ENCODE data around the gene CPLX1.
"Not testable (repeated sequence)": the region's sequence is repeated elsewhere in the genome, so short reads cannot be mapped to it uniquely, and the experiment has no call there.

Gene CPLX1

GRCh38 chr4:791898-792625 lies 33.9 kb downstream of the CPLX1 start:
- no peak for DNase-seq (ENCODE audit: low spot score)

GRCh38 chr4:791252-791897 lies 34.6 kb downstream of the CPLX1 start:
- DNase-seq (ENCODE audit: low spot score), result no peak

- no peak for DNase-seq (ENCODE audit: low spot score)
These were observed 35.5 kb downstream of the CPLX1 start for GRCh38 chr4:790466-790820.

DNA sequence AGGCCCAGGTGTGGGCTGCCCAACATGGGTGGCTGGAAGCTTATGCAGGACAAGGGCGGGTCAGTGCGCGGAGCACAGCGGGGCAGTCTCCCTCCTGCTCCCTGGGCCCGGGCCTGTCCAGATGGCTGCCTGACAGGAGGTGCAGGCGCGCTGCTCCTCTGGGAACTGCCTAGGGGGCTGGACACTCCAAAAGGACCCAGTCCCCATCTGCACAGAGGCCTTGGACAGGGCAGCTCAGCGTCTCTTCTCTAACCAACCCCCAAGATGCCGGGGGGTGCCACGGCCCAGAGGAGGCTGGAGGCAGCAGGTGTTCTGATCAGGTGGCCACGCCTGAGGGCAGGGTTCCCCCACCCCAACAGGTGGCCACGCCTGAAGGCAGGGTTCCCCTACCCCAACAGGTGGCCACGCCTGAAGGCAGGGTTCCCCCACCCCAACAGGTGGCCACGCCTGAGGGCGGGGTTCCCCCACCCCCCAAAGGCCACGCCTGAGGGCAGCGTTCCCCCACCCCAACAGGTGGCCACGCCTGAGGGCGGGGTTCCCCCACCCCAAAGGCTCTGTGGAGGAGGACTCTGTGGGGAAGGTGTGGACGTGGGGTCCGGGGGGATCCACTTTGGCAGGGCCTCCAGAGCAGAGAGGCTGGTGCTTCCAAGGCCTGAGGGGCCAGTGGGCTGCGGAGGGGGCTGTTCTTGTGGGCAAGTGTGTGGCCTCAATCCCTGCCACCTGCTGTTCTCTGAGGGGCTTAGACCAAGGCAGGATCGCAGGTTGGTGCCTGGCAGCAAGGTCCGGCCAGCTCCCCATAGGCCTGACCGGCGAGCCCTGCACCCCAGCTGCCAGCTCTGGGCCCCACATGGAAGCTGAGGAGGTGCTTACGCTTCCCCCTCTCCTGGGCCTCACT lies 36.1 kb downstream of the CPLX1 start:
- DNase-seq (ENCODE audit: low spot score), result no peak

DNA sequence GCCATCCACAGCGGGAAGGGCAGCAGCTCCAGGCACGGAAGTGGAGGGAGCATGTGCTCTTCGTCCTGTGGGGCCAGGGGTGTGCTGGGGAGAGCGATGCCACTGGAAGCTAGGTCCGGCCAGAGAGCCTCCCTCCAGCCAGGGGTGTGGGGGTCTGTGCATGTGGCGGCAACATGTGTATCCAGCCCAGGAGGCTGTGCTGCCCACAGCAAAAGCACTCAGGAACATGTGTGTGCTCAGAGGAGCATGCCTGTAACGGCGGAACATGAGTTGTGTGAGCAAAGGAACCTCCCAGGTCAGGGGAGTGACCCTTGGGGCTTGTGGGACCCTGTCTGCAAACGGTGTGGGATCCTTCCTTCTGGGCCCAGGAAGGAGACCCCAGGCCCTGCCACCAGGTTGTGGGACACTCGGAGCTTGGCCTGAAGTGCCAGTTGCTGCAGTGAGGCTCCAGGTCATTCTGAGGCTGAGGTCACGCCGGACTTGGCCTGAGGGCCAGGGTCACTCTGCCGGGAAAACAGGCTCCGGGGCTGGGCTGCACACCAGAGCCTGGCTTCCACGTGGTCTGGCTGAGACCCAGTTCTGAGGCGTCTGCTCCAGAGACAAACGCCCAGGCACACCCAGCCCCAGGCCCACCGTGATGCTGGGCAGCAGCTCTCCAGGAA lies 37.2 kb downstream of the CPLX1 start:
- no peak for DNase-seq (ENCODE audit: low spot score)

DNA sequence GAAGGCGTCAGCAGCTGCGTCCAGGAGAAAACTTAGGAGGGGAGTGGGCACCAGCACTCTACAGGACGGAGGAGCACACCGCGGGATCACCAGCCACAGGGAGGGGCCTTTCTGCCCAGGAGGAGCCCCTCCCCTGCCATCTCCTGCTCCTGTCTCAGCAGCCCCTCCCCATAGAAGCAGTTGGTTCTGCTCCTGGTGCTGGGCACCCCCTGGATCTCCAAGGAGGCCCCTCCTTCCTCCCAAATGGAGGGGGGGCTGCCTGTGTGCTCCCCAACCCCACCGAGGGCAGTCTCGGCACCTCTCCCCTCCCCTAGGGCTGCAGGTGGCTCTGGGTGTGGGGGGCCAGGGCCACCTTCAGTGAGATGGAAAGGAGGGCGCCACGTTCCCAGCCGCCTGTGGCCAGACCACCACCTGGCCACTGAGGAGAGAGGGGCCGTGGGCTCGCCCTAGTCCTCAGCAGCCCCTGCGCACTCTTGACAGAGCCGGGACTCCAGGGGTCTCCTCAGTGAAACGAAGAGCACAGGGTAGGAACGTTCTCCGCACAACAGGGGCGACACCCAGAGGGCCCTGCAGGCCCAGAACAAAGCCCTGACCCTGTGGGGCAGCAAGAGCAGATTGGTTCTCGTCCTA lies 37.8 kb downstream of the CPLX1 start:
- DNase-seq (ENCODE audit: low spot score), result no peak

GRCh38 chr4:787561-787981 lies 38.4 kb downstream of the CPLX1 start:
- DNase-seq (ENCODE audit: low spot score), result no peak

DNA sequence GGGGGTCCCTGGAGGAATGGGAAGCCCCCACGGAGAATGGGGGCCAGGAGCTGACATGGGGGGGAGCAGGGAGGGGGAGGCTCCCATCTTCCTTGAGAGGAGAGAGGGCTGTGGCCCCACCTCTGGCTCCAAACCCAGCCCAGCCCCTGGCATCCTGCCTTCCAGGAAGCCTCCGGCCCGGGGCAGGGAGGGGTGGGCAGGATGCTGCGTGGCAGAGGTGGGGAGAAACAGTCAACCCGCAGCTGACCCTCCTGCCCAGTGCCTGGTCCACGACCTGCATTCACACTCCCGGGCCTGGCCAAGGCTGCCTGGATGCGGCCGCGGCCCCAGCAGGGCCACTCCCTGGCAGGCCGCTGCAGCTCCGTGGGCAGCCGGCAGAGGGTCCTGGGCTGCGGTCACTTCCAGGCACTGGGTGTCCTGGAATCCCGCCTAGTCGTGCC lies 39.0 kb downstream of the CPLX1 start:
- no peak for DNase-seq (ENCODE audit: low spot score)

DNA sequence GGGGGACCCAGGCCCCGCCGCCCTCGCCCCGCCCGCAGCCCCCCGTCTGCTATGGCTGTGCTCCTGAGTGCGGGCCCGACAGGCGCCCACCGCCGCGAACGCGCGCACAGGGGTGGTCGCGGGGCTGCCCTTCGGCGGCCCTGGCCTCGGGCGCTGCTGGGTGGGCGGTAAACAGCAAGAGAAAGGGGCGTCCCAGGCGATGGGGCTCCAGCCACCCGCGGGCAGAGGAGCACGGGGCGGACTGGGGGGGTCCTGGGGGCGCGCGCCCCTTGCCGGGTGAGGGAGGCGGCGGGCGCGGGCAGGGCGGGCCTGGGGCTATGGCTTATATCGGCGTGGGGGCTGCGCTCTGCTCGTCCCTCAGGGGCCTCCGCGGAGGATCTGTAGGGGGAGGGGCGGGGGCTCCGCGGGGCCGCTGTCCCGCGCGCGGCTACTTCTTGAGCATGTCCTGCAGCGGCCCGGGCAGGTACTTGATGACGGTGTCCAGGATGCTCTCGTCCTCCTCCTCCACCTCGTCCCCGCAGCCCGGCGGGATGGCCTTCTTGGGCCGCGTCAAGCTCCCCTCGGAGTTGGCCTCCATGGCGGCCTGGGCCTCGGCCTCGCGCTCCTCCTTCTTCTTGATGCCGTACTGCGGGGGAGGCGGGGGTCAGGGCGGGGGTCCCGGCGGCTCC lies 39.7 kb downstream of the CPLX1 start:
- DNase-seq (ENCODE audit: low spot score), result no peak

DNA sequence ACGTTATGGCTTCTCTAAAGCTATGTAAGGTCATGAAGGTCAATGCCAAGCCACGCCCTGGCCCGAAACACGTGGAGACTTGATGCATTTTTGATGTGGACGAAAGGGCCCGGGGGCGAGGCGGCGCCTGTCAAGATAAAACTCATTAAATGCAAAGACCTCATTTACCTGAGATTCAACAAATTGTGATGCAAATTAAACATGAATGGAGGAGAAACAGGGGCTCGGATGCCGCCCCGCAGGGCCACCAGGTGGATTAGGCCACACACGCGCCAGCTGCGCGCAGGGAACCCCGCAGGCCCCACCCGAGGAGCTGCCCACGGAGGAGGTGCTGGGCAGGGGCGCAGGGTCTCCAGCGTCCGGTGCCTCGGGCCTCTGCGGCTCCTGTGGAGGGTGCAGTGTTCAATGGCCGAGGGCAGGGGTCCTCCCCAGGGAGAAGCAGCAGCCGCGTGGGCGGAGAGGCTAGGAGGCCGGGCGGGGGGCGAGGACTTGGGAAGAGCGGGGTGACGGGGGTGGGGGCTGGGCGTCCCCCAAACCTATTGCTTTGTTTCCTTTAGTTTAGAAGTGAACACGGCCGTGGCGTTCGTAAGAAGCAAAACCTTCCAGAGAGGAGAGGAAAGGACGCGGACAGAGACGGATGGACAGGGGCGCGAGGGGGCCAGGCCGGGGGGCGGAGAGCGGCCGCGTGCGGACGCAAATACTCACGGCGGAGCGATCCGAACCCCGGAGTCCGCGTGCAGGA lies 40.4 kb downstream of the CPLX1 start:
- DNase-seq (ENCODE audit: low spot score), result no peak

DNA sequence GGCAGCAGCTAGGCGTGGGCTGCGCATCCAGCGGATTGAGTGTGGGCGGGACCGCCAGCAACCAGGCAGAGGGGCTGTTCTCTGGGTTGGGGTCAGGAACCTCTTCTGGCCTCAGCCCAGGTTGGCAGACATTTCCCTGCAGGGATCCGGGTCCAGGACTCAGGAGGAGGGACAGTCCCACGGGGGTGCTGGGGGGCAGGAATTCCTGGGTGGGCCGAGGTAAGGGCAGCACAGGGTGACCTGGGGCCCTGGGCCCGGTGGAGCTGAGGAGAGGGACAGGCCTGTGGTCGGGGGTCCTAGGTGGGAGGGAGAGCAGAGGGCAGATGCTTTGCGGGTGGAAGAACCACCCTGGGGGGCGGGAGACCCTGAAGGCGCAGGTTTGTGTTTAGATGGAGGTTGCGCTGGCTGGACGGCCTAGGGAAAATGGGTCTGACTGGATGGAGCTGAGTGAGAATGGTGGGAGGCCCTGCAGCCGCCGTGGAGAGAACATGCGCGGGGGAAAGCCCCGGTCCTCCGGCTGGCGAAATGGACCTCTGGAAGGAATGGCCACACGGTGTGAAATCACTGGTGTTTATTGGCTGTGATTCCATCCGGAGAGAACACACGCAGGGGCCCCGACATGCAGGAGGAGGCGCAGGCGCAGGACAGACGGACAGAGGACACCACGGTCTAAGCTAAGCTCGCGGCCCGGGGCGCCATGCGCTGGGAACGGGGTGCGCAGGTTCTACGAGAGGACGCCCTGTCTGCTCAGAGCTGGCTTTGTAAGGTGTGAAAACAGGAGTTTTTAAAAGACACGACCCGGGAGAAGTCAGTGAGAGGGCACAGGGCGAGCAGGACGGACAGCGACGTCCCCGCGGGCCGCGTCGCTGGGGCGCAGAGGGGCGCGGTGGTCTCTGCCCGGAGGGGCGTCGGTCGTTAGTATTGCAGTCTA lies 41.3 kb downstream of the CPLX1 start:
- DNase-seq (ENCODE audit: low spot score), result no peak

DNA sequence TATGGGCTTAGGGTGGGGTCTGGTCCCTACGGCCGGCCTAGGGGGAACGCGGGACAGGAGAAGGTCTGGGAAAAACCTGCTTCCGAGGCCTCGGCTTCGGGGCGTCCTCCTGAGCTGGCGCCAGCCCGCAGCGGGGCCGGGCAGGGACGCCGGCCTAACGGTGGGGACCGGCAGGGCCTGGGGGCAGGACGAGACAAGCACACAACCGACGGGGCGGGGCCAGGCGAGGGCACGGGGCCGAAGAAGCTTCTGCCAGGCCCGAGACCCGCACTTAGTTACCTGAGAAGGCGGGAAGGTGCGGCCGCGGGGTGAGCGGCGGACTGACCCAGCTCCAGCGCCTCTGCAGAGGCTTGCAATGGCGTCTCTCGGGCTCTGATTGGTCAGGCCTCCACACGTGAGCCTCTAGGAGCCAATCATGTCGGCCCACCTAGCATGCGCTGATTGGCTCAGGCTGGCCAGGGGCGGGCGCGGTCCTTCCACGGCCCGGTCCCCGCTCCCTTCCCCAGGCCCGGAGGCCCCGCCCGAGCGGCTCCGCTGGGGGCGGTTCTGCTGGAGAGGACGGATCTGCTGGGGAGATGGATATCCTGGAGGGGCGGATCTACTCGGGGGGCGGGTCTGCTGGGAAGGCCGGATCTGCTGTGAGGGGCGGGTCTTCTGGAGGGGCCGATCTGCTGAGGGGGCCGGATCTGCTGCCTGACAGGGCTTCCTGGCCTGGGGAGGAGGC lies 44.3 kb downstream of the CPLX1 start:
- peak; percentile 94 for DNase-seq (ENCODE audit: low spot score)

GRCh38 chr4:780716-781492 lies 45.0 kb downstream of the CPLX1 start:
- DNase-seq (ENCODE audit: low spot score), result no peak

DNA sequence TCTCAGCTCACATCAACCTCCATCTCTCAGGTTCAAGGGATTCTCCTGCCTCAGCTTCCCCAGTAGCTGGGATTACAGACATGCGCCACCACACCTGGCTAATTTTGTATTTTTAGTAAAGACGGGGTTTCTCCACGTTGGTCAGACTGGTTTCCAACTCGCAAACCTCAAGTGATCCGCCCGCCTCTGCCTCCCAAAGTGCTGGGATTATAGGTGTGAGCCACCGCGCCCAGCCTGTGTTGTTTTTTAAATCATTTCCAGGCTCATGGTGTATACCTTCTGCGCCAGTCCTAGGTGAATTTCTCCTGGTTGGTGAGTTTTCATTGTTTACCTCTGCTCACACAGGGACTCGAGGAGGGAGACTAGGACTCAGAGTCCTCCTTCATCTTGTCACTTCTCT lies 45.7 kb downstream of the CPLX1 start:
- DNase-seq (ENCODE audit: low spot score), result not testable (repeated sequence)

DNA sequence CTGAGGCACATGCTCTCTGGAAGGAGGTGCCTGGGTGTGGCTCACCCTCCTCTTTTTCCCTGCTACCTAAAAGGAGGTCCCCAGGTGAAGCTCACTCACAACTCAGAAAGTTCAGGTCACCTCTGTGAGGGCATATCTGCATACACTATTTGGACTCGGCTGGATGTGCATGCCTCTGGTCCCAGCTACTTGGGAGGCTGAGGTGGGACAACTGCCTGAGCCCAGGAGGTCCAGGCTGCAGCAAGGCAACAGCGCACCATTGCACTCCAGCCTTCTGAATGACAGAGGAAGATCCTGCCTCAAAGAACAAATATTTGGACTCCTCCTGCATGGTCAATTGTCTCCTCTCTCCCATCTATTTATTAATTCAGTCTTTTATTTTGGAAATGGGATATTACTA lies 46.4 kb downstream of the CPLX1 start:
- DNase-seq (ENCODE audit: low spot score), result no peak

DNA sequence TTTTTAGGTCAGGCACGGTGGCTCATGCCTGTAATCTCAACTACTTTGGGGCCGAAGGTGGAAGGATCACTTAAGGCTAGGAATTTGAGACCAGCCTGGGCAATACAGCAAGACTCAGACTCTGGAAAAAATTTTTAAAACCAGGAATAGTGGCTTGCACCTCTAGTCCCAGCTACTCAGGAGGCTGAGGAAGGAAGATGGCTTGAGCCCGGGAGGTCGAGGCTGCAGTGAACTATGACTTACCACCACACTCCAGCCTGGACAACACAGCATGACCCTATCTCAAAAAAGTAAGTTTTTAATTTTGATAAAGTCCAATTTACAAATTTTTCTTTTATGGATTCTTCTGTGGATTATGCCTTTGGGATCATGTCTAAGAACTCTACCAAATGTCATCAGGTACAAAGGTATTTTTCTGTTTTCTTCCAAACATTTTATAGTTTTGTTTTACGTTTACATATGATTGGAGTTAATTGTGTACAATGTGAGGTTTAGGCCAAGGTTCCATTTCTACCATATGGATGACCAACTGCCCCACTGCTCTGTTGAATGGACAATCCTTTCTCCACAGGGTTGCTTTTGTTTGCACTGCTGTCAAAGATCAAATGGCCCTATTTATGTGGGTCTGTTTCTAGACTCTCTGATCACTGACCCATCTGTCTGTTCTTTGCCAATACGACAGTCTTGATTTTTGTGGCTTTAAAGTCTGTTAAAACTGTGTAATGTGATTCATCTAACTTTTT lies 48.2 kb downstream of the CPLX1 start:
- DNase-seq (ENCODE audit: low spot score), result no peak

GRCh38 chr4:776743-777441 lies 49.0 kb downstream of the CPLX1 start:
- no peak for DNase-seq (ENCODE audit: low spot score)
